Subcutaneous abdominal adipose tissue (tissue), 5 donors: ENCODE measurements around the gene GXYLT2.

ENCODE experiments used
- H3K27ac ChIP-seq: one replicate; pipeline ENCODE4 v1.7.0; 2013; ENCODE audit warnings: low read depth, mild to moderate bottlenecking, inconsistent platforms, low read length, moderate library complexity
- H3K27me3 ChIP-seq, 5 donors: one replicate each; pipeline ENCODE4 v1.7.0; 2013; ENCODE audit warnings: low read length in 5 of 5, inconsistent platforms in 1 of 5; ENCODE audit not compliant: control insufficient read depth in 5 of 5, insufficient read depth in 4 of 5
- H3K36me3 ChIP-seq, 5 donors: one replicate each; pipeline ENCODE4 v1.7.0; 2013; ENCODE audit warnings: low read length in 5 of 5; ENCODE audit not compliant: control insufficient read depth in 5 of 5, insufficient read depth in 5 of 5
- H3K4me1 ChIP-seq, 5 donors: one replicate each; pipeline ENCODE4 v1.7.0; 2013; ENCODE audit warnings: low read length in 5 of 5, mild to moderate bottlenecking in 3 of 5, moderate library complexity in 1 of 5; ENCODE audit not compliant: control insufficient read depth in 5 of 5, insufficient read depth in 5 of 5
- H3K4me3 ChIP-seq, 5 donors: one replicate each; pipeline ENCODE4 v1.7.0; 2013; ENCODE audit warnings: low read length in 5 of 5, low read depth in 1 of 5
- H3K9ac ChIP-seq, 5 donors: one replicate each; pipeline ENCODE4 v1.7.0; 2013; ENCODE audit warnings: low read length in 5 of 5, mild to moderate bottlenecking in 4 of 5, moderate library complexity in 3 of 5
- H3K9me3 ChIP-seq, 5 donors: one replicate each; pipeline ENCODE4 v1.7.0; 2013; ENCODE audit warnings: low read length in 5 of 5; ENCODE audit not compliant: control insufficient read depth in 5 of 5
- donor health status: healthy.
- donor health status: healthy.
- donor health status: healthy.
- donor health status: healthy.
- donor health status: healthy.

Gene GXYLT2

DNA sequence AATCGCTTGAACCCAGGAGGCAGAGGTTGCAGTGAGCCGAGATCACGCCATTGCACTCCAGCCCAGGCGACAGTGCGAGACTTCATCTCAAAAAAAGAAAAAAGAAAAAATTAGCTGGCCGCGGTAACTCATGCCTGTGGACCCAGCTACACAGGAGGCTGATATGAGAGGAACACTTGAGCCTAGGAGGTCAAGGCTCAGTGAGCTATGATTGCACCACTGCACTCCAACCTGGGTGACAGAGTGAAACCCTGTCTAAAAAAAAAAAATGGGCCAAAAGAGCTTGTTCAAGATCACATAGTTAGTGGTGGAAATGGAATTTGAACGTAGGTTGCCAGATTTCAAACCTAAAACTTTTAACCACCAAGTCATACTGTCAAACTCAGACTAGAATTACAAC is 62.5 kb downstream of the GXYLT2 start:
- H3K4me3 ChIP-seq: no peak overlapping the region

DNA sequence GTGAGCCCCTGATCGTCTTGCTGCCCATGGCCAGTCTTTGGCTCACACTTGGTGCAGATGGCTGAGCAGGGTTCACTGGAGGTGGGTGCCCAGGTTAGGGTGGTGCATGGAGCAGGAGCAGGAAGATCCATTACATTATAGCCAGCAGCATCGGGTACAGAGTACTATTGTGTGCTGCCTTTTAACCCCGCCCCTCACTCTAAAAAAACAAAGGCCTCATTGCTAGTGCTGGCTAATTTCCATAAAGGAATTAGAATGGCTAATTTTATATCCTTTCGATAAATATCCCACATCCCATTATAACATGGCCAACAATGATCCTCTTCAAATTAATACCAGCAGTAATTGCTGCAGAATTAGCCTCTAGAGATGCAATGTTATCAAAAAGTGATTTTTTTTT is 63.0 kb downstream of the GXYLT2 start:
- Histone ChIP-seq H3K36me3 (no peaks in the 10 kb centered on the region), H3K9me3 (no peaks in the 10 kb centered on the region), H3K9ac (no peak overlapping the region), H3K4me1 (peaks cover 0 to 10% (median 5%) of the 10 kb centered on the region in 5 donors), H3K27me3 (no peaks in the 10 kb centered on the region), H3K27ac (no peak overlapping the region), H3K4me3 (no peak overlapping the region)

More for the DNA sequence above, 62.5 kb downstream of the GXYLT2 start:
- H3K36me3 ChIP-seq: no peaks in the 10 kb centered on the region
- H3K27ac ChIP-seq: no peak overlapping the region
- peaks cover 0 to 10% (median 5%) of the 10 kb centered on the region in 5 donors for H3K4me1 ChIP-seq
- no peaks in the 10 kb centered on the region for H3K9me3 ChIP-seq
- no peaks in the 10 kb centered on the region for H3K27me3 ChIP-seq
- H3K9ac ChIP-seq: no peak overlapping the region

DNA sequence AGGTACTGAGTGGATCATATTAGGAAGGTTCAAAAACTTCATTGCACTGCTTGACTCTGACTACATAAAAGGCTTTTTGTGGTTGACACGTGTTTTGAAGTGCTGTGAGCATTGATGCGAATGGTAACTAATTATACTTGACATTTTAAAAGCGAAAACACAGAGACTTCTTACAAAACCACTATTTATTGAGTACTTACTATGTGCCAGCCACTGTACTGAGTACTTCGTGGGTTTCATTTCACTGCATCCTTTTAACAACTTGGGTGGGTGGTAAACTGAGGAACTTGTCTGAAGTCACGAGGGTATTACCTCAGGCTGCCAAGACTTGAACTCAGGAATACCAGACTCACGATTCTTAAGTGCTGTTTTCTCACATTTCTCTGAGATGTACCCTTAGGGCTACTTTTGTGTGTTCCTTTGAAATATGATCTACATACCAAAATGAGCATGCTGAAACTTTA is 63.4 kb downstream of the GXYLT2 start:
- Histone ChIP-seq H3K4me1 (peaks cover 0 to 10% (median 5%) of the 10 kb centered on the region in 5 donors), H3K4me3 (no peak overlapping the region), H3K9ac (no peak overlapping the region), H3K27me3 (no peaks in the 10 kb centered on the region), H3K27ac (no peak overlapping the region), H3K36me3 (no peaks in the 10 kb centered on the region), H3K9me3 (no peaks in the 10 kb centered on the region)

DNA sequence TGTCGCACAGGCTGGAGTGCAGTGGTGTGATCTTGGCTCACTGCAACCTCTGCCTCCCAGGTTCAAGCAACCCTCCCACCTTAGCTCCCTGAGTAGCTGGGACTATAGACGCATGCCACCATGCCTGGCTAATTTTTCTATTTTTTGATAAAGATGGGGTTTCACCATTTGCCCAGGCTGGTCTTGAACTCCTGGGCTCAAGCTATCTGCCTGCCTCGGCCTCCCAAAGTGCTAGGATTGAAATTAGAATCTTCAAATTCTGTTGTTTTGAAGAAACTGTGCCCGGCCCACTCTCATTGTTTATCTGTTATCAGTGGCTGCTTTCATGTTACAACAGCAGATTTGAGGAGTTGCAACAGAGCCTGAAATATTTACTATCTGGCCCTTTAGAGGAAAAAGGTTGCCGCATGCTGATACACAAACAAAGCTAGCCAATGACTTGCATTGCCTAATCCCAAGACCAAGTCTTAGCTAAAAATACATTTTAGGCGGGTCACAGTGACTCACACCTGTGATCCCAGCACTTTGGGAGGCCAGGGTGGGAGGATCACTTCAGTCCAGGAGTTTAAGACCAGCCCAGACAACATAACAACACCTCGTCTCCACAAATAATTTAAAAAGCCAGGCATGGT is 65.6 kb downstream of the GXYLT2 start:
- Histone ChIP-seq H3K36me3 (no peaks in the 10 kb centered on the region), H3K9ac (no peak overlapping the region), H3K27ac (no peak overlapping the region), H3K27me3 (no peaks in the 10 kb centered on the region), H3K9me3 (no peaks in the 10 kb centered on the region), H3K4me3 (no peak overlapping the region), H3K4me1 (peaks cover 0 to 21% (median 6%) of the 10 kb centered on the region in 5 donors)

DNA sequence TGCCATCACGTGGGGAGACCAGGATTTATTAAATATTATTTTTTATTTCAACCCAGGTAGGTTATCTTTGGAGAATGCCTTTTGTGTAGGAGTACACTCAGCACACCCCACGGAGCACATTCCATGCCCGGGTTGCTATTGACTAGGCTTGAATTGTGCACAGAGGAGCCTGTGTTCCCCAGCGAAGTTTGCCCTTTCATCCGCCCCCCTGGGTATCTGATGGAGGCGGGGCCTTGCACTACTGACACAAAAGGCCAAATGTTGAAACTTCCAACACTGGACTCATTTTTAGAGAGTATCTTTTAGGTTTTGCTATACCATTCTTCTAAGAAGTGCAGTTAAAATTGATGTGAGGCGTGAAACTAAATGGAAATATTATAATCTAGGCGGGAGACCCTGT is 69.5 kb downstream of the GXYLT2 start:
- no peaks in the 10 kb centered on the region for H3K36me3 ChIP-seq
- H3K9ac ChIP-seq: peak overlapping the region in 1 of 5 donors; percentile 51
- H3K27me3 ChIP-seq: no peaks in the 10 kb centered on the region
- no peaks in the 10 kb centered on the region for H3K9me3 ChIP-seq
- H3K27ac ChIP-seq: peak overlapping the region; percentile 59
- peaks cover 4 to 37% (median 21%) of the 10 kb centered on the region in 5 donors for H3K4me1 ChIP-seq
- H3K4me3 ChIP-seq: no peak overlapping the region

DNA sequence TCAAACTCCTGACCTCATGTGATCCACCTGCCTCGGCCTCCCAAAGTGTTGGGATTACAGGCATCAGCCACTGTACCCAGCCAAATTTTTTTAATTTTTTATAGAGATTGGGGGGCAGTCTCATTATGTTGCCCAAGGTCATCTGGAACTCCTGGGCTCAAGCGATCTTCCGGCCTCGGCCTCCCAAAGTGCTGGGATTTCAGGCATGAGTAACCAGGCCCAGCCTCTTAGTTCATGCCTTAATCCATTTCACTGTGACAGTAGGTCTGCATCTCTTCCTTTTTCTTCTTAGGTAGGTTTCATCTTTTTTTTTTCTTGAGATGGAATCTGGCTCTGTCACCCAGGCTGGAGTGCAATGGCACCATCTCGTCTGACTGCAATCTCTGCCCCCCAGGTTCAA is 71.5 kb downstream of the GXYLT2 start:
- no peak overlapping the region for H3K9ac ChIP-seq
- no peak overlapping the region for H3K27ac ChIP-seq
- no peaks in the 10 kb centered on the region for H3K27me3 ChIP-seq
- no peaks in the 10 kb centered on the region for H3K36me3 ChIP-seq
- H3K4me1 ChIP-seq: peaks cover 4 to 28% (median 15%) of the 10 kb centered on the region in 5 donors
- H3K4me3 ChIP-seq: no peak overlapping the region
- H3K9me3 ChIP-seq: no peaks in the 10 kb centered on the region

DNA sequence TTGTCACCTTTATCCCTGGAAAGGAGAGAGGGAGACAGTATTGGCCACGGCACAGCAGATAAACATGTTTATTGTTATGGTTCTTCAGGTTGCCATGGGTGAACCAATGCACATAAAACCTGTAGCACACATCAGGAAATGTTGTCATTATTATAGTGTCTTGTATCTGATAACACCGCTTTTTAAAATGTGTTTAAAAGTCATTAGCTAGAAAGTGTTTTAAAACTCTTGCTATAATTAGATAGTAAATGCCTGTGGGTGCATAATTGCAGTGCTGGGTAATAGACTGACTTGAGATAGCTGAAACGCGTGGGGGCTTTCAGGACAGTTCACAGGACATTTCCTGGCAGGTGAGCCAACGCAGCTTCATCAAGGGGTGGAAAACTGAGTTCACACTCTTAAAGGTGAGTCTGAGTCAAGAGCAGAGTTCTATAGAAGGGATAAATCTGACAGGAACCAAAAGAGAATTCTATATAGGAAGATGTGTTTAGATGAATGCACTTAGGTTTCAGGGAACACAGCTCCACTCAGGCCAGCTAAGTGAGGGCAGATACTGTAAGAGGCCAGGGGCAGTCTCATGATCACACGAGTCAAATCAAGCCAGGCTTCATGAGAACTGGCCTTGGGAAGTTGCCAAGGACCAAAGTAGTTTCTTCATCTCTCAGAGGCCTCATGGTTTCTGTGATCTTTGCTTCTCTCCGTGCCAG is 73.1 kb downstream of the GXYLT2 start:
- no peaks in the 10 kb centered on the region for H3K27me3 ChIP-seq
- H3K4me1 ChIP-seq: peaks cover 4 to 28% (median 15%) of the 10 kb centered on the region in 5 donors
- peak overlapping the region; percentile 46 for H3K27ac ChIP-seq
- H3K9me3 ChIP-seq: no peaks in the 10 kb centered on the region
- no peak overlapping the region for H3K4me3 ChIP-seq
- no peaks in the 10 kb centered on the region for H3K36me3 ChIP-seq
- peak overlapping the region in 1 of 5 donors; percentile 39 for H3K9ac ChIP-seq

DNA sequence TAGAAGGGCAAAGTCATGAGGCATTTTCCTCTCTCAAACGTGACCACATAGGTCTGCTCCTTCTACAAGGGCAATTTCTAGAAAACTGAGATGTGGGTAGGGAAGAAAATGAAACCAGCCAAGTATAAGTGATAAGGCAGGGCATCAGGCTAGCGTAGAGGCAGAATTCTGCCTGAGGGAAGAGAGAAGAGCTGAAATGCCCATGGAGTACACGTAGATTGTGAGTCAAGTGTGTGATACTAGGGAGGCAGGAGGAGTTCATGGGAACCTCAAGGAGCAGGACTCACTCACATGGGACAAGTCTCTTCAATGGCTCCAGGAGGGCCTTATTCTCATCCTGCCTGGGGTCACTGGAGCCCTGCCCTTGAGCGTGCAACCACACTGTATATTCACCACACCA is 73.9 kb downstream of the GXYLT2 start:
- H3K27ac ChIP-seq: peak overlapping the region; percentile 46

DNA sequence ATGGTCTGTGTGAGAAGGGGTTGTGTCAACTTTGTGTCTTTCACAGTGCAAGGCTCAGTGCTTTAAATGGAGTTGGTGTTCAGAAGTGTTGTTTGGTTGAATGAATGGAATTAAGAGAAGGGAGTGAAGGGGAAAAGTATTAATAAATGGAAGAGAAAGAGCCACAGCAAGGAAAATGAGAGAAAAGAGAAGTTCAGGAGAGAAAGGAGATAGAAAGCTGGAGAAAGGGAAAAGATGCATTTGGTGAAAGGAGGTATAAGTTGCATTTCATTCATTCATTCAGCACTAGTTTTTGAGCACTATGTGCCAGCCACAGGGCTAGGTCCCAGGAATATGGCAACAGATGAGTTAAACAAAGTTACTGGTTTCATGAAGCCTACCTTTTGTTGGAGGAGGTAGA is 74.5 kb downstream of the GXYLT2 start:
- Histone ChIP-seq H3K4me3 (no peak overlapping the region), H3K9me3 (no peaks in the 10 kb centered on the region), H3K4me1 (peaks cover 4 to 22% (median 15%) of the 10 kb centered on the region in 5 donors), H3K9ac (no peak overlapping the region), H3K36me3 (no peaks in the 10 kb centered on the region), H3K27me3 (no peaks in the 10 kb centered on the region), H3K27ac (peak overlapping the region; percentile 46)

More for the DNA sequence above, 73.9 kb downstream of the GXYLT2 start:
- Histone ChIP-seq H3K36me3 (no peaks in the 10 kb centered on the region), H3K4me3 (no peak overlapping the region), H3K4me1 (peaks cover 4 to 28% (median 15%) of the 10 kb centered on the region in 5 donors), H3K9me3 (no peaks in the 10 kb centered on the region), H3K9ac (peak overlapping the region in 1 of 5 donors; percentile 30), H3K27me3 (no peaks in the 10 kb centered on the region)

DNA sequence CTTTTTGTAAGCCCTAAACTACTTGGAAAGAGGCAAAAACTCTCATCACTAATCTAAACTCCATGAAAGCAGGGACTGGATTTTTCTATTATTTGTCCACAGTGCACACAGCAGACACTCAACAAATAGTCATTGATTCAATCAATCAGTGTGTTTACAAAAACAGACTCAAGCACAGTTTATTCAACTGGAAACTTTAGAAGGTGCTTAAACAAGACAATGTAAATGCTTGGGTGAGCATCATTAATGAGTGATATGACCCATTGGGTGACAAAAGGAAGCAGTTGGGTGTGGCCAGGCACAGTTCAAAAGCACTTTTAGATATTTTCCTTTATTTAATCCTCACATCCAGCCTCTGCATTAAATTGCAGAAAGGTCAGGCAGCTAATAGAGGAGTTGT is 76.8 kb downstream of the GXYLT2 start:
- no peaks in the 10 kb centered on the region for H3K9me3 ChIP-seq
- no peak overlapping the region for H3K4me3 ChIP-seq
- H3K27ac ChIP-seq: no peak overlapping the region
- no peak overlapping the region for H3K9ac ChIP-seq
- H3K27me3 ChIP-seq: no peaks in the 10 kb centered on the region
- H3K4me1 ChIP-seq: peaks cover 4 to 14% (median 10%) of the 10 kb centered on the region in 5 donors
- H3K36me3 ChIP-seq: peaks cover 0 to 7% (median 4%) of the 10 kb centered on the region in 5 donors
